Prostate gland (tissue), 1 donor: ENCODE data around the gene ELOVL7.

ENCODE experiments used
- POLR2A ChIP-seq: fragments of 450-650 bp; IDR thresholded peaks from one replicate; pipeline ENCODE4 v1.6.1; 2016; ENCODE audit warnings: antibody characterized with exemption, mild to moderate bottlenecking
- POLR2AphosphoS5 ChIP-seq: sonication (generic); formaldehyde crosslinking; IDR thresholded peaks from one replicate; pipeline ENCODE4 v1.6.1; 2017; ENCODE audit warnings: antibody characterized with exemption

DNA sequence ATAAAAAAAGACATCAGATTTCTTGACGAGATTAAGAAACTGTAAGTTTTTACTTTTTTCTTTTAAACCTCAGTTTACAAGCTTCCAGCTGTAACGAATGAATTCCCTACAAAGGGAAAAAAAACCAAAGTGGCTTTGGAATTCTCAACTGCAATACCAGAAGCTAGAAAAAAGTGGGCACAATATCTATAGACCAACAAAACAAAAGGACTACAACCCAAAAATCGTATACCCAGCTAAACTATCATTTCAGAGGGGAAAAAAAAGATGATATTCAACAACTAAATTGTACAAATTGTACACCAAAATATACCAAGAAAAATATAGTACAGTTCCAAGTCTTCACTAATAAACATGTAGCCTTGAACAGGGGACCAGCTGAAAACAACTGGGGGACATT lies 26.8 kb upstream of the ELOVL7 start:
- no peak for TF ChIP-seq POLR2A
- TF ChIP-seq POLR2AphosphoS5 = no peak
